Measurements from ENCODE around the gene DGKD.

The DGKD gene

GRCh38 chr2:233437439-233437955 lies 83.2 kb downstream of the DGKD start:
- H3K79me2 ChIP-seq (ENCODE audit: insufficient read depth, low read depth): no peaks in the 10 kb centered on the region
- H3K27ac ChIP-seq: no peak overlapping the region
- H4K20me1 ChIP-seq (ENCODE audit: insufficient read depth): no peaks in the 10 kb centered on the region
- no peak overlapping the region for H2AFZ ChIP-seq (ENCODE audit: low read depth)
- H3K36me3 ChIP-seq (ENCODE audit: insufficient read depth): no peaks in the 10 kb centered on the region
- H3K4me3 ChIP-seq (IDR thresholded peaks at IDR 0.05; ENCODE audit: insufficient read depth, low read depth, low read length): no peak overlapping the region
- no peak overlapping the region for H3K4me2 ChIP-seq
- no peak for TF ChIP-seq CTCF (conservative IDR thresholded peaks at IDR 0.05; ENCODE audit: low read depth, low read length)
- no peaks in the 10 kb centered on the region for H3K27me3 ChIP-seq (ENCODE audit: insufficient read depth, low read depth)
- H3K4me1 ChIP-seq (ENCODE audit: low read depth, poor library complexity, severe bottlenecking): no peaks in the 10 kb centered on the region
- H3K9ac ChIP-seq: no peak overlapping the region

DNA sequence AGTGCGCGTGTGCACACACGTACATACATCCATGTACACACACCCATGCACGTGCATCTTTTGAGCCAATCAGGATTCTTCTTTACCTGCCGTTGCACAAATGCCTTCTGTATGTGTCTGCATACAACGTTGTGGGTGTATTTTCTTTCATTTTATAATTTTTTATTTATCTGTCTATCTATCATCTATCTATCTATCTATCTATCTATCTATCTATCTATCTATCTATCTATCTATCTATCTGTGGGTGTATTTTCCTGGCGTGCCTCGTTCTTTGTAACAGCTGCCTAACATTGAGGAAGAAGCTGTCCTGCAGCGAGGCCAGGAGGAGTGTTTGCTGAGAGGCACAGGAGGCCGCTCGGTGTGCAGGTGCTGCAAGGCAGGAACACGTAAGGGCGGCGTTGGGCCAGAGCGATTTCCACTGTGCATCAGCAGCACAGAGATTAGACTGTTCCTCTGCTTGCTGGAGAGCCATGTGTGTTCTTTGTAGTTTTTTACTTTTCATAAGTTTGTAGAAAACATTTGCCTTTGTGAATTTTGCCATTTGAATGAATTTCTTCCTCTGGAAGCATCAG lies 84.4 kb downstream of the DGKD start:
- Histone ChIP-seq H3K4me3 (IDR thresholded peaks at IDR 0.05; ENCODE audit: insufficient read depth, low read depth, low read length) (no peak overlapping the region), H2AFZ (ENCODE audit: low read depth) (no peak overlapping the region), H3K9ac (no peak overlapping the region), H3K4me2 (no peak overlapping the region), H3K79me2 (ENCODE audit: insufficient read depth, low read depth) (no peaks in the 10 kb centered on the region), H4K20me1 (ENCODE audit: insufficient read depth) (no peaks in the 10 kb centered on the region), H3K27ac (no peak overlapping the region), H3K4me1 (ENCODE audit: low read depth, poor library complexity, severe bottlenecking) (no peaks in the 10 kb centered on the region), H3K27me3 (ENCODE audit: insufficient read depth, low read depth) (no peaks in the 10 kb centered on the region), H3K36me3 (ENCODE audit: insufficient read depth) (no peaks in the 10 kb centered on the region)
- TF ChIP-seq CTCF (conservative IDR thresholded peaks at IDR 0.05; ENCODE audit: low read depth, low read length): no peak

GRCh38 chr2:233439191-233439590 lies 84.9 kb downstream of the DGKD start:
- Histone ChIP-seq H3K27ac (no peak overlapping the region), H3K36me3 (ENCODE audit: insufficient read depth) (no peaks in the 10 kb centered on the region), H4K20me1 (ENCODE audit: insufficient read depth) (no peaks in the 10 kb centered on the region), H2AFZ (ENCODE audit: low read depth) (no peak overlapping the region), H3K27me3 (ENCODE audit: insufficient read depth, low read depth) (no peaks in the 10 kb centered on the region), H3K4me2 (no peak overlapping the region), H3K79me2 (ENCODE audit: insufficient read depth, low read depth) (no peaks in the 10 kb centered on the region), H3K4me1 (ENCODE audit: low read depth, poor library complexity, severe bottlenecking) (no peaks in the 10 kb centered on the region), H3K9ac (no peak overlapping the region), H3K4me3 (IDR thresholded peaks at IDR 0.05; ENCODE audit: insufficient read depth, low read depth, low read length) (no peak overlapping the region)
- TF ChIP-seq CTCF (conservative IDR thresholded peaks at IDR 0.05; ENCODE audit: low read depth, low read length): no peak

DNA sequence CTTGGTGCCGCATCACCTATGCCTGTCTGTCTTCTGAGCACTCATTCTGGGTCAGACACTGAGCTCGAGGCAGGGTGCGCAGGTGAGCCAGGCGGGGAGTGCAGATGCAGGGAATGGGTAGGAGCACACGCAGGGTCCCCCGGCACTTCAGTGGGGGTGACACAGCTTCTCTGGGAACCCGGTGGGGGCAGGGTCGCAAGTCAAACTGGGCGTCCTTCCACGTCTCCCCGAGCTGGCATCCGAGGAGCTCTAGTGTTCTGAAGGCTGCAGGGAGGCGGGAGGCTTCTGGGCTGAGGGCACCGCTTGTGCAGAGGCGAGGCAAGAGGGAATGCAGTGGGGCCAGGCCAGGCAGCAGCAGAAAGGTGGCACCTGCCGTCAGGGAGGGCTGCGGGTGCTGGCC lies 86.0 kb downstream of the DGKD start:
- Histone ChIP-seq H2AFZ (ENCODE audit: low read depth) (no peak overlapping the region), H3K9ac (no peak overlapping the region), H3K27me3 (ENCODE audit: insufficient read depth, low read depth) (no peaks in the 10 kb centered on the region), H3K4me2 (no peak overlapping the region), H3K27ac (no peak overlapping the region), H3K36me3 (ENCODE audit: insufficient read depth) (no peaks in the 10 kb centered on the region), H4K20me1 (ENCODE audit: insufficient read depth) (no peaks in the 10 kb centered on the region), H3K79me2 (ENCODE audit: insufficient read depth, low read depth) (no peaks in the 10 kb centered on the region), H3K4me1 (ENCODE audit: low read depth, poor library complexity, severe bottlenecking) (no peaks in the 10 kb centered on the region), H3K4me3 (IDR thresholded peaks at IDR 0.05; ENCODE audit: insufficient read depth, low read depth, low read length) (no peak overlapping the region)
- TF ChIP-seq CTCF (conservative IDR thresholded peaks at IDR 0.05; ENCODE audit: low read depth, low read length): no peak

Measured in KMS-11 (cell line).